ENCODE measurements around the gene EPB41.
"Not testable (repeated sequence)": the region's sequence is repeated elsewhere in the genome, so short reads cannot be mapped to it uniquely, and the experiment has no call there.

The EPB41 gene

DNA sequence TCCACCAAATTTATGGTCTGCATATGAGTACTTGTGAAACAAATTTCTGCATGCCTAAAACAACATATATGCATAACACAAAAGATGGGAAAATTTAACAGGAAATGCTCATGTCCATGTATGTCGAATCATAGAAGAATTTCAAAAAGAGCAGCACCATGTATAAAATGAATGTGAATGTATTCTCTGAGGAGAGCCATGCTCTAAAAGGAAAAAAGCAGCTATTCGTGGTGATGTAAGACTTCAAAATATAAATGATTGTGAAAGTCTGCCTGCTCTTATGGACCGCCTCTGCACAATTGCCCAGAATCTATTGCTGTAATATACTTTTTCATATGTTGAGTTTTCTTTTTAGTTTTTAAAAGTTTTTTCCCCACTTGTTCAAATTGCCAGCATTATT is 66.8 kb downstream of the EPB41 start:
- DNase-seq (ENCODE audit: low read depth), result no peak

DNA sequence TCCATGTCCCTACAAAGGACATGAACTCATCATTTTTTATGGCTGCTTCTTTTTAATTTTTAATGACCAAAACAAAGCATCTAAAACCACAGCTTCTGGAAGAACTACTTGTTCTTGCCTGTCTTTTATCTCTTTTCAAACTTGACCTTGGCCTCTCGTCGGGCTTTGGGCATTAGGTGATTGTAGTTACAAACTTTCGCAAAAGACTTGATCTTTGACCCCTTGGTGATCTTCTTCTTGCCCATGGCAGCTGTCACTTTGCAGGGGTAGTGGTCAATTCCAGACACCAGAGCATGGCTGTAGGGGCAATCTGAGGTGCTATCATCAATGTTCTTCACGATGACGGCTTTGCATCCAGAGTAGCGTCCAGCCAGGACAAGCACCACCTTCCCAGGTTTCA is 67.8 kb downstream of the EPB41 start:
- DNase-seq (ENCODE audit: low read depth), result no peak

DNA sequence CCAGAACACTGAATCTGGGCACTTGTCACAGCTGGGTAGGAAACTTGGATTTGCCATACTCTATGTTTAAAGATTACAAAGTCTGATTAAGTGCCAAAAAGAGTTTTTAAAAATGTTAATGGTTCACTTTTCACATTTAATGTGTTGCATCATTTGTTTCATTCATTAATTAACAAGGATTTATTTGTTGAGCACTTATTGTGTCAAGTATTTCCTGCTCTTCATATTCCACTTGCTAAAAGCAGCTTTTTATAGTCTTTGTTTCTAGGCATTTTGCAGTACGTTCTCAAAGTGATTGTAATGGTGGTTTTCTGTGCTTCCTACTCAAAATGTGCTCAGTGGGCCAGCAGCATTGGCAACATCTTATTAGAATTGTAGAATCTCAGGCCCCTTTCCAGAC is 68.7 kb downstream of the EPB41 start:
- DNase-seq (ENCODE audit: low read depth), result no peak

DNA sequence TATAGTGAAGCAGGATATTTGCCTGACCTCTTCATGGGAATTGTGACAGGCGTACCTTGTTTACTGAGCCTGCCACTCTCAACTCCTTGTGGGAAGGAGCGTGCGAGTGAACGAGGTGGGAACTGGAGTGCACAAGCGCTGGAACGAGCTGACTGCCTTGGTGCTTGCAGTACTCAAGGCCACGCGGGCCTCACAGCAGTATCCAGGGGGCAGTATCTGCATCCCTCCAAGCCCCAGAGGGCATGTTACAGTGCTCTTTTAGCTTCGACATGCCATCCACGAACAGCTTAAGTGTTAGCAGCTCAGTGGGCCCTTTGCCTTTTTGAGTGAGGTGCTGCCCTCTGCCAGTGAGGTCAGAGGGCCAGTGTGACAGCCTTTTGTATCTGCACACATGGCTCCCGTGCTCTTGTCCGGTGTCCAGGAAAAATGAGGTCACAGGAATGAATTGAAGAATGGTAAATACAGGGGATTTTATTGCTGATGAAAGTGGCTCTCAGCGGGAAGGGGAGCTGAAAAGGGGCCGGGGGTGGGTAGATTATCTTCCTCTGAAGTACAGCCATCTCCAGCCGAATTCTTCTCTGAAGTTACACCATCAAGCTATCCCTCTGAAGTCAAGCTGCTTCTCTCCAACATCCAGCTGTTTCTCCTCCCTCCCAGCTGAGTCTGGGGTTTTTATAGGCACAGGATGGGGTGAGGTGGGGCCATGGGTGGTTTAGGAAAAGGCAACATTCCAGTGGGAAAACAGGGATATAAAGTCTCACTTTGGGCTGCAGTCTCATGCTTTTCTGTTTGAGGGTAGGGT is 69.3 kb downstream of the EPB41 start:
- no peak for DNase-seq (ENCODE audit: low read depth)

DNA sequence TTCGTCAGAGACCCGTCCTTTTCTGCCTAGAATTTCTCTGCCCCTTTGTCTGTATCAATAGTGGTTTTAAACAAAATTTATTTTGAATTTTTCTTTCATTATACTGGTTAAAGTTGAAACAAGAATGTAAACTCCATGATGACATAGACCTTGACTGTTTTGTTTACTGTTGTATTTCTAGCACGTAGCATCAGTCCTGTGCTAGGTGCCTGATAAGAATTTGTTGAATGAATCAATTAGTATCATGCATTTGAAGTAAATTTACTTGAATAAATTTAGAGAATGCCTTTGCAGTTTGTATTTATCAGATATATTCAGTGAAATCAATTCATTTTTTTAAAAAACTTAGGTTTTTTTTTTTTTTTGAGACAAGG is 69.9 kb downstream of the EPB41 start:
- no peak for DNase-seq (ENCODE audit: low read depth)

DNA sequence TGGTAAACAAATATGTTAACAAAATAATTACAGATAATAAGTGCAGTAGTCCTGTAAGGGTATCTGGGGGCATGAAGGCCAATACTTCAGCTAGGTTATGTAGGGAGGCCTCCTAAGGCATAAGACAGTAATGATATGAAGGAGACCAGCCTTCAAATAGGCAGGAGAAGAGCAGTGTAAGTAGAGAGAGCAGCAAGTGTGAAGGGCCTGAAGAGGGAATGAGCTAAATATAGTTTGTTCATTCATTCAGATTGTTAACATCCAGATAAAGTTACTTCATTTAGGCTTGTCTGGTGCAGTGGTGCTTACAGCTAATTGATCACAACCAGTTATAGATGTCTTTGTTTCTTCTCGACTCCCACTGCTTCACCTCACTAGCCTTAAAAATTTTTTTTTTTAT is 71.1 kb downstream of the EPB41 start:
- no peak for DNase-seq (ENCODE audit: low read depth)

DNA sequence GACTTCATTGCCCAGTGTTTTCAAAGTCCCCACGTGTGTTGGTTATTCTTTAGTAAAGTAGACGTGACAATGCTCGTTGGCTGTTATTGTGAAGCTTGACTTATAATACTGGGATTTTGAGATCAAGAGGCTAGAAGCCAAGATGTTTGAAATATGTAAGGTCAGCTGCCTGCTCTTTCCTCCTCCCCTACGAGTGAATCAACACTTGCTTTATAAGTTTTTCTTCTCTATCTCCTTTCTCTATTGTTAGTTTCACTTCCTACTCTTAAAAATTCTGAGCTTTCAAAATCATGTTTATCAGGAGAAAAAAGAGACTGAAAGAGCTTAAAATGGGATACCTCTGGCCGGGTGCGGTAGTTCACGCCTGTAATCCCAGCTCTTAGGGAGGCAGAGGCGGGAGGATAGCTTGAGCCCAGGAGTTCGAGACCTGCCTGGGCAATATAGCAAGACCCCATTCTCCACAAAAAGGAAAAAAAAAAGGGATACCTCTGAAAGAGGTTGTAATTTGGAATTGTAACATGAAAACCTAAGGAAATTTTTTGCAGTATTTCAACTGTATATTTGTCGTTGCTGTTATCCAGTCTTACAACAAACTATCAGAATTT is 72.0 kb downstream of the EPB41 start:
- DNase-seq (ENCODE audit: low read depth), result no peak

- no peak for DNase-seq (ENCODE audit: low read depth)
Measured at GRCh38 chr1:29002792-29003191, 88.4 kb downstream of the EPB41 start.

GRCh38 chr1:29004288-29004687 is 89.9 kb downstream of the EPB41 start:
- no peak for DNase-seq (ENCODE audit: low read depth)

- DNase-seq (ENCODE audit: low read depth), result no peak
Measured at GRCh38 chr1:29004798-29005197, 90.4 kb downstream of the EPB41 start.

DNA sequence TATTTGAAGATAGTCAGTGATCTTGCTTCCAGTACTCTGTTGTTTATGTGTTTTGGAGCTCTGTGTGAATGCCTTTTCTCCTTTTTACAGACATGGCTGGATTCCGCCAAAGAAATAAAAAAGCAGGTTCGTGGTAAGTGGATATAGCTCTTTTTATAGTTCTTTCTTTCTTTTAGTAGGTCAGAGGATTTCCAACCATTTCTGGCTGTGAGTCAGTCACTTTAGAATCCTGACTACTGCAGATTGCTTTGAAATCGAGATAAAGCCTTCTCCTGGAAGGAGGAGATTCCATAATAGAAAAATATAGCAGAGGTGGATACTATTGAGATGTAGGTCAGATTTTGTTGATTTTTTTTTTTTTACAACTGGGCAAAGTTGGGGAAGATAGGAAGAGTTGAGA is 97.4 kb downstream of the EPB41 start:
- no peak for DNase-seq (ENCODE audit: low read depth)

GRCh38 chr1:29017235-29017634 is 102.9 kb downstream of the EPB41 start:
- no peak for DNase-seq (ENCODE audit: low read depth)

GRCh38 chr1:29017975-29018712 is 103.8 kb downstream of the EPB41 start:
- no peak for DNase-seq (ENCODE audit: low read depth)

DNA sequence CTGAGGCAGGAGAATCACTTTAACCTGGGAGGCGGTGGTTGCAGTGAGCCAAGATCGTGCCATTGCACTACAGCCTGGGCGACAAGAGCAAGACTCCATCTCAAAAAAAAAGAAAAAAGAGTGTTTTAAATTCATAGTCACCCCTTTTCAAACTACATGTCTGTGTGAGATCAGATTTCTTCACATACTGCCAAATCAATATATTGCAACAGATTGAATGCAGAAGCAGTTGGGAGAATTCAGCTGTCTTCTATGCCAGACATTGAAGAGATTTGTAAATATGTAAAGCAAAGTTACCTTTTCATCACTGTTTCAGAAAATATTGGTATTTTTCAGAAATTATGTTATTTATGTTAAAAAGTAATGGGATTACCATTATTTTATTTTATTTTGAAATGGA is 108.3 kb downstream of the EPB41 start:
- DNase-seq (ENCODE audit: low read depth), result no peak

DNA sequence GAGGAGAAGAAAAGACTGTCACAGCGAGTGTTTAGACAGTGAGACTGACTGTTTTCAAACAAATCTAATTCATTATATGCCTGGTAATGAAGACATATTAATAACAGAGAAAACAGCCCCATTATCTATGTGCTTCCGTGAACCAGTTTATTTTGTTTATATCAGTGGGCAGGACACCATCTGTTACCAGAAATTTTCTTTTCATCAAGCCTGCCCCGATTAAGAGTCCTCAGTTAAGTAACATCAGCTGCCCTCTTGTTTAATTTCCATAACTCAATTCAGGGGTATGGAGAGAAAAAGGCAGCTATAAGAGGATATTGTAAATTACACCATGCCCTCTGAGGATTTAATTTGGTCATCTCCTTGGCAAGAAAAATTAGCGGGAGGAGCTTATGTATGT is 115.3 kb downstream of the EPB41 start:
- no peak for DNase-seq (ENCODE audit: low read depth)

DNA sequence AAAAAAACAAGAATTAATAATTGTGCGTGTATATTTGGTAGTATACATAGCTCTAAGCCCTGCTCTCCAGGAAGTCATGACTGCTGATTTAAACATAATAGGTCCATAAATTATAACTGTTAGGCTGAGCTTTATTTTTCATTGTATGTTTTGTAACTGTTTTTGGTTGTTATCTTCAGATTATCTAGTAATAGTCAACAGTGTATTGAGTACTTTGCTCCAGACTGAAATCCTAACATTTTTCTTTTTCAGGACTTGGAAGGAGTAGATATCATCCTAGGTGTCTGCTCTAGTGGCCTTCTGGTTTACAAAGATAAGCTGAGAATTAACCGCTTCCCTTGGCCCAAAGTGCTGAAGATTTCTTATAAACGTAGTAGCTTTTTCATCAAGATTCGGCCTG is 118.5 kb downstream of the EPB41 start:
- DNase-seq (ENCODE audit: low read depth), result no peak

- DNase-seq (ENCODE audit: low read depth), result no peak
Measured at GRCh38 chr1:29033829-29034466, 119.6 kb downstream of the EPB41 start.

DNA sequence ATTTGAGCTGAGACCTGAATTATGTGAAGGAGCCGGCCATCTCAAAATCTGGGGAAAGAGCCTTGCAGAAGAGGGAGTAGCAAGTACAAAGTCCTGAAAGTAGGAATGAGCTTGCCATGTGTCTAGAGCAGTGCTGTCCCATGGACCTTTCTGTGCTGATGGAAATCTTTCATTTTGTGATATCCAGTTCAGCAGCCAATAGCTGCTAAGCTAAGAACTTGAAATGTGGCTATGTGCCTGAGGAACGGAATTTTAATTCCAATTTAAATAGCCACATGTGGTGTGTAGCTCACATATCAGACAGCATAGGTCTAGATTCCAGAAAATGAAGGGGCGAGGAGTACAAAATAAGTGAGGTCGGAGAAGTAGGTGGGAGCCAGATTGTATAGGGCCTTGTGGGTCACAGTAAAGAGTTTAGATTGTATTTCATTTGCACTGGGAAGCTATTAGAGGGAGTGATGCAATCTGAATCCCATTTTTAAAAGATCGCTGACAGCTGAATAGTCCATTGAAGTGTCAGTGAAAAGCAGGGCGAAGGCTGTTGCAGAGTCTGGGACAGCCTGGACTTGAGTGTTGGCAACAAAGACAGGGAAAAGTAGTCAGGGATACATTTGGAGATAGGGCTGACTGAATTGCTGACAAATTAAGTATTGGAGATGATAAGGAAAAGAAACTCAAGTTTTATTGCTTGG is 129.1 kb downstream of the EPB41 start:
- no peak for DNase-seq (ENCODE audit: low read depth)

GRCh38 chr1:29044010-29044409 is 129.6 kb downstream of the EPB41 start:
- DNase-seq (ENCODE audit: low read depth), result no peak

- DNase-seq (ENCODE audit: low read depth), result not testable (repeated sequence)
Measured at GRCh38 chr1:29045663-29046062, 131.3 kb downstream of the EPB41 start.

GRCh38 chr1:29047142-29047541 is 132.8 kb downstream of the EPB41 start:
- no peak for DNase-seq (ENCODE audit: low read depth)

DNA sequence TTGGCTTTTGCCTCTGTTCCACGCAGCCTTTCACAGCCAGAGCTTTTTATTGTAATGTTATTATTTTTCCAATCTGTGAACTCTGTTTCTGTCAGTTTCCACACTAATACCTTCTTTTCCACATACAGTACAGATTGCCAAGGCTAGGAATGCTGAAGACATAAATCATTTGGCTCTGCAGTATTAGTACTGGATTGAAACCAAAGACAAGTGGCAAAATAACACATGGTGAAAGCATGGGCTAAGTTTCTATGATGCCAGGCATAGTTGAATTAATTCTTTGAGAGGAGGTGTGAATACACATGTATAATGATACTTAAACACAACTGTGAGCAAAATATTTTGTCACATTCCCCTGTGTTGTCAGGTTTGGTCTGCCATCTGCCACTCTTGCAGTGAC is 135.8 kb downstream of the EPB41 start:
- no peak for DNase-seq (ENCODE audit: low read depth)
